Vagina (tissue), 2 donors: Measurements from ENCODE around the gene C5orf22.

Experiments
- CTCF ChIP-seq, 3 experiments: fragments of 450-650 bp in 2 of 3; fragments of 200-600 bp in 1 of 3; sonication (generic) in 1 of 3; IDR thresholded peaks; one replicate each; pipeline ENCODE4 v1.5.1; 2017 to 2019; ENCODE audit warnings: antibody characterized with exemption in 3 of 3, mild to moderate bottlenecking in 2 of 3, moderate library complexity in 2 of 3
- POLR2A ChIP-seq, 2 donors: fragments of 450-650 bp; IDR thresholded peaks; one replicate each; pipeline ENCODE4 v1.6.1; 2017; ENCODE audit warnings: antibody characterized with exemption in 2 of 2, mild to moderate bottlenecking in 2 of 2, moderate library complexity in 2 of 2
- POLR2AphosphoS5 ChIP-seq, 2 donors: sonication (generic); formaldehyde crosslinking; IDR thresholded peaks; one replicate each; pipeline ENCODE4 v1.9.0; 2017; ENCODE audit warnings: antibody characterized with exemption in 2 of 2, mild to moderate bottlenecking in 2 of 2, low read depth in 1 of 2; ENCODE audit not compliant: insufficient read depth in 1 of 2

- TF ChIP-seq CTCF (IDR thresholded peaks at IDR 0.05) (peak in 1 of 3 experiments; percentile 60), POLR2A (IDR thresholded peaks at IDR 0.05) (no peak), POLR2AphosphoS5 (IDR thresholded peaks at IDR 0.05; ENCODE audit: insufficient read depth in 1 of 2, low read depth in 1 of 2) (no peak)
These were observed 49.5 kb downstream of the C5orf22 start for GRCh38 chr5:31581498-31582099.
